OCI-LY1 (cell line): ENCODE results near the gene NSUN5.
"Not testable (repeated sequence)": the region's sequence is repeated elsewhere in the genome, so short reads cannot be mapped to it uniquely, and the experiment has no call there.

ENCODE experiments used
- CTCF ChIP-seq: fragments of 200-600 bp; sonication (generic), shearing (Covaris generic); IDR thresholded peaks from 2 replicates; pipeline ENCODE4 v1.5.1; 2017; ENCODE audit warnings: mild to moderate bottlenecking, antibody characterized with exemption, low read length, moderate library complexity, mixed read lengths
- EZH2 ChIP-seq: fragments of 200-600 bp; sonication (generic), shearing (Covaris generic); IDR thresholded peaks from 2 replicates; pipeline ENCODE4 v1.8.0; 2017; ENCODE audit warnings: borderline replicate concordance, mixed run types, mild to moderate bottlenecking, antibody characterized with exemption, low read length, moderate library complexity, mixed read lengths

- TF ChIP-seq CTCF, EZH2: not testable (repeated sequence)
These were observed 14.9 kb upstream of the NSUN5 start for GRCh38 chr7:73323434-73324080.
